PFSK-1 (cell line): Measurements from ENCODE around the gene TOX2.

Experiments
- POLR2AphosphoS5 ChIP-seq: IDR thresholded peaks from 2 replicates; pipeline ENCODE4 v1.6.1; 2012; ENCODE audit warnings: low read depth, mild to moderate bottlenecking, control low read depth, low read length, moderate library complexity
- REST ChIP-seq, 2 experiments: IDR thresholded peaks; 2 replicates each; pipeline versions ENCODE4 v1.6.1 to v1.8.0; 2011 to 2012; ENCODE audit warnings: low read depth in 2 of 2, low read length in 2 of 2, control low read depth in 1 of 2, inconsistent platforms in 1 of 2, mild to moderate bottlenecking in 1 of 2, moderate library complexity in 1 of 2; ENCODE audit not compliant: insufficient read depth in 1 of 2
- SIN3A ChIP-seq: IDR thresholded peaks from 2 replicates; pipeline ENCODE4 v1.6.1; 2012; ENCODE audit warnings: mild to moderate bottlenecking, low read length, moderate library complexity, borderline replicate concordance; ENCODE audit not compliant: insufficient read depth
- TAF1 ChIP-seq: IDR thresholded peaks from 2 replicates; pipeline ENCODE4 v1.6.1; 2012; ENCODE audit warnings: low read length, control low read depth, borderline replicate concordance; ENCODE audit not compliant: insufficient read depth

DNA sequence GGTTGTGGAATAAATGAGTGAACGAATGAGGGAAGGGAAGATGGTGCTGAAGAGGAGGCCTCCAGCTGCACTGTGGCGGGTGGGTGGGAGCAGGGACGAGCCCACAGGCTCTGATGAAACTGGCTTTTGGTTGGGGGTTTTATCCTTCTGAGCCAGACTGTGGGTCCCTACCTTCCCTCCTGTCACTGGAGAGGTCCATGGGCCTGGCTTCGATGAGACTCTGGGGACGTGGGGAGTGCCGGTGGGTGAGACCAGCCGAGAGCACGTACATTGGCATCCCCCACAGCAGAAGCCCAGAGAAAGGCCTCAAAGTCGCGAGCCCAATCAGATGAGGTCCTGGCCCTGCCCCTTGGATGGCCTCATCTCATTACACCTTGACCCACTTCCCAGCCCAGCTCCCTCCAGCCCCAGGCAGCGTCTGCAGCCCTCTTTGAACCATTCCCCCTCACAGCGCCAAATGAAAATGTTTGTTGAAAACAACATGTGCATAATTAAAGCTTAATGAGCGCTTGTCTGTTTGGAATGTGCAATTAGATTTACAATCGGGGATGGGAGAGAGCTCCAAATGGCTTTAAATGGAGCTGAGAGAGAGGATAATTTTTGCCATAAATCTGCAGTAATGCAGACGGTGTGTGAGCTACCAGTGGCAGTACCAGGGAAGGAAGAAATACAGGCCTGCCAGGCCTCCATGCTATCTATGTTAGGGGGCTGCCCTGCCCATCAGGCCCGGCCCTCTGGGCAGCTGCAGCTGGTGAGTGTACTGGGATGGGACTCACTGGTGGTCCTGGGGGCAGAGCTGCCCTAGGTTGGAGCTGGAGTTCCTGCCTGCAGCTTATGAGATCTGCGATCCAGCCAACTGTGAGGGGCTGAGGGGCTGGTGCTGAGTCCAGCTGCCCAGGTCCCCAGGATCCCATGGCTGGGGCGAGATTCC lies 47.2 kb downstream of the TOX2 start:
- TF ChIP-seq REST (IDR thresholded peaks at IDR 0.05; ENCODE audit: insufficient read depth in 1 of 2, low read depth in 2 of 2, low read length in 2 of 2) (no peak), POLR2AphosphoS5 (no peak), TAF1 (no peak), SIN3A (no peak)
